Duodenal mucosa (tissue), 2 donors: ENCODE results near the gene AQP3.
"Not testable (repeated sequence)": the region's sequence is repeated elsewhere in the genome, so short reads cannot be mapped to it uniquely, and the experiment has no call there.

ENCODE experiments used
- H3K27ac ChIP-seq: one replicate; pipeline ENCODE4 v1.7.0; 2013; ENCODE audit warnings: low read depth, low read length
- H3K27me3 ChIP-seq, 2 donors: one replicate each; pipeline ENCODE4 v1.7.0; 2013; ENCODE audit warnings: low read length in 2 of 2, control low read depth in 1 of 2; ENCODE audit not compliant: insufficient read depth in 2 of 2, control insufficient read depth in 1 of 2
- H3K36me3 ChIP-seq, 2 donors: one replicate each; pipeline ENCODE4 v1.7.0; 2013; ENCODE audit warnings: low read length in 2 of 2, control low read depth in 1 of 2; ENCODE audit not compliant: insufficient read depth in 2 of 2, control insufficient read depth in 1 of 2
- H3K4me1 ChIP-seq, 2 donors: one replicate each; pipeline ENCODE4 v1.7.0; 2013; ENCODE audit warnings: low read length in 2 of 2, control low read depth in 1 of 2; ENCODE audit not compliant: insufficient read depth in 2 of 2, control insufficient read depth in 1 of 2
- H3K4me3 ChIP-seq, 2 donors: one replicate each; pipeline ENCODE4 v1.7.0; 2013; ENCODE audit warnings: low read length in 2 of 2, low read depth in 1 of 2
- H3K9ac ChIP-seq, 2 donors: one replicate each; pipeline ENCODE4 v1.7.0; 2013; ENCODE audit warnings: low read length in 2 of 2, low read depth in 1 of 2
- H3K9me3 ChIP-seq, 2 donors: one replicate each; pipeline ENCODE4 v1.7.0; 2013; ENCODE audit warnings: low read length in 2 of 2, control low read depth in 1 of 2; ENCODE audit not compliant: control insufficient read depth in 1 of 2

Gene AQP3

DNA sequence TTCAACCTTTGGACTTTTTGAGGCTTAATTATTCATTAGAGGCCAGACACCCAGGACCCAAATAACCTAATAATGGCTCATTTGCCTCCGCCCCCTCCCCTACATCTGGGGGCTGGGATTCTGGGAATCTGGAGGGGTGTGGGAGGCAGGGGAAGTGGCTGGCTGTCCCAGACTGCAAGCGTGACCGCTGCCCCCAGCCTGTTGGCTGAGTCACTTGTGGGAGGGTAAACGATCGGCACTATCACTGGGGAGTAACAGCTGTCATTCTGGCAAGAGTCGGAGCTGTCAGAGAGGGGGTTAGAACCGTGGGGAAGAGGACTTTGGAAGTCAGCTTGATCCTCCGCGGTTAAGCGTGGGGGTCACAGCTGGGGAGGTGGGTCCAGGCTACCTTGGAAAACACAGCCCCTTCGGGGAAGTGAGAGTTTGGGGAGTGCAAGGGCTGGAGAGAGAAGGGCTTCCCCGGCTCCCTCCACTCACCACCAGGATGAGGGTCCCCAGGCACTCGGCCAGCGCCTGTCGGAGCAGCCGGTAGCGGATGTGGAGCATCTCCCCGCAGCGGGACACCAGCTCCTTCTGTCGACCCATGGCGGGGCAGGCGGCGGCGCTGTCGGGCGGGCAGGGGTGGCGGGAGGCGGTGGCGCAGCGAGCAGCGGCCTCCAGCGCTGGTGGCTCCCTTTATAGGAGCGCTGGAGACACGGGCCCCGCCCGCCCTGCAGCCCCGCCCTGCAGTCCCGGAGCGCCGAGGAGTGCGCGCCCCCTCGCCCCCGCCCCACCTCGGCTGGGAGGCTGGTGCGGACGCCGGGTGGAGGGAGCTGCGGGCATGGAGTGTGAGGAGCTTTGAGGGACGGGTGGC, at the start of gene AQP3:
Gene AQP3 (minus strand): TSS at position 648 of the 853 bp plus-strand sequence. CDS start 63 bp downstream, at position 585.
- peak within 1 kb of the TSS; percentile 58 to 68 for H3K9ac ChIP-seq
- H3K36me3 ChIP-seq: peaks cover 7 to 15% of the 10 kb centered on the region in 2 donors
- no peaks in the 10 kb centered on the region for H3K27me3 ChIP-seq
- peaks cover 48% of the 10 kb centered on the region in 2 donors for H3K4me1 ChIP-seq
- H3K27ac ChIP-seq: peak within 1 kb of the TSS; percentile 53
- H3K4me3 ChIP-seq: peak within 1 kb of the TSS; percentile 73 to 89
- H3K9me3 ChIP-seq: no peaks in the 10 kb centered on the region

DNA sequence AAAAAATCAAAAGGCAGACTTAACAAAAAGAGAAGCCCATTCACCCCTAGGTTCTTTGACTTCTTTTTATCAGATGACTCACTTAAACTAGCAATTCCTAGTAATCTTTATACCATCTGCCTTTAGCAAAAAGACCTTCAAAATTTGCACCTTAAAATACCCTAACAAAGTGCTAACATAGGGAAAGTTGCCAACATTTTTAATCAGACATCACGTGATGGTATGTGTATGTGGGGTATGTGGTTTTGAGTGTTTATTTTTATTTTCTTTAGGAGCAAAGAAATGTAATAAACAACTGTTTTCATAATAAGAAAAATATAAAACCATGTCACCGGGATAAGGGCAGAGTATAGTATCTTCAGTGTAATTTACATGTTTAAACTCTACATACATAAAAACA, 46.4 kb upstream of the AQP3 start:
- H3K4me3 ChIP-seq, H3K9me3 ChIP-seq, H3K4me1 ChIP-seq, H3K9ac ChIP-seq, H3K27ac ChIP-seq, H3K27me3 ChIP-seq, H3K36me3 ChIP-seq: not testable (repeated sequence)

DNA sequence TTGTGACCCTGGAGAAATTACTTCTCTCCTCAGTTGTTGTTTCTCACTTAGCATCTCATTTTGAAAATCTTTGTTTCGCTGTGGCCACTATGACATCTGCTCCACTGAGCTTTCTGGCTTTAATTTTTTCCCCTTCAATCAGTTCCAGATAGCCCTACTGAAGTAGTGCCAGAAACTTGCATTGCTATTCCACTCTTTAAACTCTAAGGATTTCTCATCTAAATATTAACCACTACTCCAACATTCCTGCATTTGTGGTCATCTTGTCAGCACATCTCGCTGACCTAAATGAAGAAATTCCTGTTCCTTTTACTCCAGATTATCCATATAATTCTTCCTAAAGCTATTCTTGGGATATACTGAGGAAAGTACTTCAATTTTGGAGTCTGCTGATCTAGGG, 41.7 kb upstream of the AQP3 start:
- H3K27me3 ChIP-seq: no peaks in the 10 kb centered on the region
- H3K27ac ChIP-seq: no peak overlapping the region
- no peak overlapping the region for H3K9ac ChIP-seq
- H3K4me1 ChIP-seq: no peaks in the 10 kb centered on the region
- H3K4me3 ChIP-seq: no peak overlapping the region
- no peaks in the 10 kb centered on the region for H3K36me3 ChIP-seq
- no peaks in the 10 kb centered on the region for H3K9me3 ChIP-seq

DNA sequence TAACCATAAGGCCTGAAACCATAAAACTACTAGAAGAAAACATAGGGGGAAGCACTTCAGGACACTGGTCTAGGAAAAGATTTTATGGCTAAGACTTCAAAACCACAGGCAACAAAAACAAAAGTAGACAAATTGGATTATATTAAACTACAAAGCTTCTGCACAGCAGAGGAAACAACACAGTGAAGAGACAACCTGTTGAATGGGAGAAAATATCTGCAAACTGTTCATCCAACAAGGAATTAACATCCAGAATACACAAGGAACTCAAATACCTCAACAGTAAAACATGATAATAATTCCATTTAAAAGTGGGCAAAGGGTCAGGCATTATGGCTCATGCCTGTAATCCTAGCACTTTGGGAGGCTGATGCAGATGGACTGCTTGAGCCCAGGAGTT, 37.9 kb upstream of the AQP3 start:
- H3K9ac ChIP-seq, H3K4me1 ChIP-seq, H3K4me3 ChIP-seq, H3K9me3 ChIP-seq, H3K27ac ChIP-seq, H3K27me3 ChIP-seq, H3K36me3 ChIP-seq: not testable (repeated sequence)

DNA sequence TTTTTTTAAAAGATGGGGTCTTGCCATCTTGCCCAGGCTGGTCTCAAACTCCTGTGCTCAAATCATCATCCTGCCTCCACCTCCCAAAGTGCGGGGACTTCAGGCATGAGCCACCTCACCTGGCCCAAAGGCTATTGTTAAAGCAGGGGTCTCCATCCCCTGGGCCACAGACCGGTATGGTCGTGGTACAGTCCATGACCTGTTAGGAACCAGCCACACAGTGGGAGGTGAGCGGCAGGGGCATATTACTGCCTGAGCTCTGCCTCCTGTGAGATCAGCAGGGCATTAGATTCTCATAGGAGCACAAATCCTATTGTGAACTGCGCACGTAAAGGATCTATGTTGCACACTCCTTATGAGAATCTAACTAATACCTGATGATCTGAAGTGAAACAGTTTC, 33.6 kb upstream of the AQP3 start:
- no peaks in the 10 kb centered on the region for H3K27me3 ChIP-seq
- H3K36me3 ChIP-seq: no peaks in the 10 kb centered on the region
- H3K9ac ChIP-seq: no peak overlapping the region
- H3K9me3 ChIP-seq: no peaks in the 10 kb centered on the region
- no peak overlapping the region for H3K4me3 ChIP-seq
- H3K4me1 ChIP-seq: no peaks in the 10 kb centered on the region
- H3K27ac ChIP-seq: no peak overlapping the region

DNA sequence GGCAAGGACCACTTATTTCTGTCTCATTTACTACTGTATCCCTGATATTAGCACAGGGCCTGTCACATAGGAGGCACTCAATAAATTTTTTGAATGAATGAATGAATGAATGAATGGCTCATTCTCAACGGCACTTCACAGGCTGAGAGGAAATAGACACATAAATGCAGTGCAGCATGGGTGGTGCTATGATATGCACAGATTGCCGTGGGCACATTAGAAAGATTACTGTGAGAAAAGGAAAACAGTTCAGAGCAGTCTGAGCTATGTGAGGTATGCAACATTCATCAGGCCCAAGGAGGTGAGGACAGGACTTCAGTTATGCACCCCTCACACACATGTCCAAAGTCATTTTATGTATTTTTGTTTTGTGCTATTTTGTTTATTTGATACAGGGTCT, 32.7 kb upstream of the AQP3 start:
- Histone ChIP-seq H3K9ac (no peak overlapping the region), H3K4me3 (no peak overlapping the region), H3K27ac (no peak overlapping the region), H3K36me3 (no peaks in the 10 kb centered on the region), H3K9me3 (no peaks in the 10 kb centered on the region), H3K27me3 (no peaks in the 10 kb centered on the region), H3K4me1 (no peaks in the 10 kb centered on the region)

DNA sequence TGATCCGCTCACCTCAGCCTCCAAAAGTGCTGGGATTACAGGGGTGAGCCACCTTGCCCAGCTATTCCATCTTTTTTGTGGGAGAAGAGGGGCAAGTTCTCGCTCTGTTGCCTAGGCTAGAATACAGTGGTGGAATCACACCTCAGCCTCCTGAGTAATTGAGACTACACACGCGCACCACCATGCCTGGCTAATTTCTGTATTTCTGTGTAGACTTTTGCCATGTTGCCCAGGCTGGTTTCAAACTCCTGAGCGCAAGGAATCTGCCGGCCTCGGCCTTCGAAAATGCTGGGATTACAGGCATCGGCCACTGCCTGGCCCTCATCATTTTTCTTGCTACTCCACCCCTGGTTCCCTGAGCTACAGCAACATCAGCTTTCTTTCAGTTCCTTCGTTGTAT, 29.1 kb upstream of the AQP3 start:
- peaks cover 19 to 22% of the 10 kb centered on the region in 2 donors for H3K4me1 ChIP-seq
- H3K4me3 ChIP-seq: no peak overlapping the region
- H3K9me3 ChIP-seq: no peaks in the 10 kb centered on the region
- H3K27ac ChIP-seq: no peak overlapping the region
- H3K9ac ChIP-seq: no peak overlapping the region
- H3K27me3 ChIP-seq: no peaks in the 10 kb centered on the region
- peaks cover 4 to 10% of the 10 kb centered on the region in 2 donors for H3K36me3 ChIP-seq

DNA sequence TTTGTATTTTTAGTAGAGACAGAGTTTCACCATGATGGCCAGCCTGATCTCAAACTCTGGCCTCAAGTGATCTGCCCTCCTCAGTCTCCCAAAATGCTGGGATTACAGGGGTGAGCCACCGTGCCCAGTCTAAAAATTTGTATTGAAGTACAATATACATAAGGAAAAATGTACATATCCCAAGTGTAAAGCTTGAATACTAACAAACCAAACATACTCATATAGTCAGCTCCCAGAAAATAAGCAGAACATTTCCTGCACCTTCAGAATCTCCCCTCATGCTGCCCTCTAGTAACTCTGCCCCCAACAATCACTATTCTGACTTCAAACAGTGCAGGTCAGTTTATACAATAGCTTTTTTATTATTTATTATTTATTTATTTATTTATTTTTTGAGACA, 28.0 kb upstream of the AQP3 start:
- H3K4me1 ChIP-seq: peaks cover 19 to 22% of the 10 kb centered on the region in 2 donors
- H3K36me3 ChIP-seq: peaks cover 7 to 14% of the 10 kb centered on the region in 2 donors
- H3K9me3 ChIP-seq: no peaks in the 10 kb centered on the region
- H3K9ac ChIP-seq: no peak overlapping the region
- H3K27ac ChIP-seq: no peak overlapping the region
- H3K27me3 ChIP-seq: no peaks in the 10 kb centered on the region
- H3K4me3 ChIP-seq: no peak overlapping the region

DNA sequence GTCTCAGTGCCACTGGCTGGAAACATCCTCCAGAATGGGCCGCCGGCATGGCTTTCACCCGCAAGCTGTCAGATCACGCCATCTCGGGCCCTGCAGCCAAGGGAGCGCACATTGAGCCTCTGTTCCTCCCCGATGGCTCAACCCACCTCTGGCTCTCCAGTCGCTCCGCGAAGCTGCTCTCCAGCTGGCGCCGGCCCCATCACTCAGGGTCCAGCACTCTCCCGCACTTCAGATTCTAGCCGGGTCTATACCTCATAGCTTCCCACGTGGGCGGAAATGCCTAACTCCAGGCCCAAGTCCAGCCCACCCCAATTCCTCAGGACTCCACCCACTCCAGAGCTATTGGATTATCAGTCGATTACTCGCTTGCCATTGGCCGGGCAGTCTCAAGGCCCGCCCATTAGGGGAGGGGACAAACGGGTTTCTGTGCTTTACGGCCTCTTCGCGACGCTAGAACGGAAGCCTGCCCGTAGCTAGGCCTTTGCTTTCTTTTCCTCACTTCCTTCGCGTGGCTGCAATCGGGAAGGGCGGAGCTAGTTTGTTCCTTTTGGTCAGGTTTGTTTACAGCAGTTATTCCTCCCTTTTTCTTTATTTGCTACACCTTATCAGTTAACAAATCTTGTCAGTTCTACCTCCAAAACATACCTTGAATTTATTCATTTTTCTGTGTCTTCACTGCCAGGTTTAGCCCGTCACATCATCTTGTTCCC, 26.4 kb upstream of the AQP3 start, which contains the start of gene NOL6:
Gene NOL6 (minus strand): TSS at position 282 of the 710 bp plus-strand sequence. CDS start 82 bp downstream, at position 200.
- peak within 1 kb of the TSS; percentile 87 to 98 for H3K4me3 ChIP-seq
- H3K4me1 ChIP-seq: peaks cover 19 to 22% of the 10 kb centered on the region in 2 donors
- peak within 1 kb of the TSS; percentile 65 to 73 for H3K9ac ChIP-seq
- no peaks in the 10 kb centered on the region for H3K9me3 ChIP-seq
- H3K36me3 ChIP-seq: peaks cover 20 to 29% of the 10 kb centered on the region in 2 donors
- H3K27ac ChIP-seq: no peak within 1 kb of the TSS
- no peaks in the 10 kb centered on the region for H3K27me3 ChIP-seq

DNA sequence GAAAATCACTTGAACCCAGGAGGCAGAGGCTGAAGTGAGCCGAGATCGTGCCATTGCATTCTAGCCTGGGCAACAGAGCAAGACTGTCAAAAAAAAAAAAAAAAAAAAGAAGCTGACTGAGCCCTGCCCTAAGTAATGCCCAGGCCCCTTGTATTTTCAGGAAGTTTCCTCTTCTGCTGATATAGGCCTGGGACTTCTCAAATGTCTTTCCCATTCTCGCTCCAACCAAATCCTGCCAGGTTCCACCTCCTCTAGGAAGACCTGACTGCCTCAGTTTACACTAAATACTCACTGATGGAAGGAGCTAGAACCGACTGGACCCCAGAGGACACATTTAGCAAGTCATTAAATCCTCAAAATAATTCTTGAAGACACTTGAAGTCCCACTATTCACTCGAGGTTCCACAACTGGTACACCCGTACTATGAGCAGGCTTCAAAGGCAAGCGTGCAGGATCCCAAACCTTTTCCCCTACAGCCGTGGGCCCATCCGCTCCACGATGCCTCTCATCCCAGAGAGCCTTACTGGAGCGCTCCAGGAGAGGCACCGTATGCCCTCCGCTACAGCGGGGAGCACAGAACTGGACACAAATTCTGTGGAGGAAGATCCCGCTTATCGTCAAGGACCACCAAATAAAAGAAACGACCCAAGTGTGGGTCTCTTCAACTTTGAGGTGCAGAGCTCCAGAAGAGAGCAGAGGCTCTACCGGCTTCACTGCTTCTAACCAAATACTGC, 25.7 kb upstream of the AQP3 start:
- Histone ChIP-seq H3K4me3 (peak overlapping the region; percentile 87 to 98), H3K4me1 (peaks cover 19 to 22% of the 10 kb centered on the region in 2 donors), H3K27ac (no peak overlapping the region), H3K9me3 (no peaks in the 10 kb centered on the region), H3K36me3 (peaks cover 27 to 37% of the 10 kb centered on the region in 2 donors), H3K27me3 (no peaks in the 10 kb centered on the region), H3K9ac (peak overlapping the region; percentile 65 to 73)
